Epithelial cell of proximal tubule (primary cell): Measurements from ENCODE around the gene DHRS13. TPM values are rescaled to one million over a fixed set of nuclear protein-coding genes. Genes with fewer than 3 reads are reported as not detected.
"Not testable (repeated sequence)": the region's sequence is repeated elsewhere in the genome, so short reads cannot be mapped to it uniquely, and the experiment has no call there.

Experiments used
- DNase-seq: peaks from one replicate; pipeline ENCODE4 v3.0.0-alpha.2; 2011; ENCODE audit warnings: low read depth
- H3K4me3 ChIP-seq: 2 replicates; pipeline ENCODE4 v1.5.1; 2011; ENCODE audit warnings: low read depth, mild to moderate bottlenecking, low read length
- CTCF ChIP-seq: conservative IDR thresholded peaks from 2 replicates; pipeline ENCODE4 v1.5.1; 2012; ENCODE audit warnings: low read depth, mild to moderate bottlenecking, low read length
- total RNA-seq: library from RNA; depleted of rRNA; stranded (reverse); fragments of >200 nt; gene quantifications from 2 replicates; pipeline ENCODE4 v1.2.3, GENCODE V29; 2015

Gene DHRS13
- total RNA-seq, 1 donor from 2014 or later, result 18.0 TPM

GRCh38 chr17:28904800-28905199, 1.9 kb upstream of the DHRS13 start:
- TF ChIP-seq CTCF, result no peak
- H3K4me3 ChIP-seq, result no peak overlapping the region
- no peak for DNase-seq

GRCh38 chr17:28903546-28903841, 615 bp upstream of the DHRS13 start:
- DNase-seq, H3K4me3 ChIP-seq: not testable (repeated sequence)

GRCh38 chr17:28901866-28902818, 737 bp downstream of the DHRS13 start:
- no peak for DNase-seq
- peak overlapping the region; percentile 74 for H3K4me3 ChIP-seq
- no peak for TF ChIP-seq CTCF

- H3K4me3 ChIP-seq, result no peak overlapping the region
- DNase-seq, result no peak
- TF ChIP-seq CTCF, result no peak
Measured at GRCh38 chr17:28900986-28901726, 1.7 kb downstream of the DHRS13 start.

- no peak overlapping the region for H3K4me3 ChIP-seq
- TF ChIP-seq CTCF, result no peak
- DNase-seq, result no peak
Measured at GRCh38 chr17:28899212-28899815, 3.6 kb downstream of the DHRS13 start.

GRCh38 chr17:28898527-28898955, 4.3 kb downstream of the DHRS13 start:
- DNase-seq, result no peak
- no peak for TF ChIP-seq CTCF
- H3K4me3 ChIP-seq, result no peak overlapping the region
